Left lung (tissue), 10 donors: Measurements from ENCODE around the gene HEPHL1. TPM values are rescaled to one million over a fixed set of nuclear protein-coding genes. Genes with fewer than 3 reads are reported as not detected.

Experiments
- ATAC-seq: fragments of 200-7000 bp; cut with Tn5 transposase; one replicate; pipeline ENCODE4 v1.9.1; 2020; ENCODE audit warnings: moderate library complexity
- DNase-seq, 4 donors: peaks; one replicate each; pipeline ENCODE4 v3.0.0-alpha.2; 2013 to 2020
- H3K27ac ChIP-seq, 2 donors: fragments of 200-600 bp; sonication (generic) in 1 of 2; one replicate each; pipeline versions ENCODE4 v1.5.0 to v1.8.0; 2020 to 2021
- H3K27me3 ChIP-seq, 2 donors: fragments of 200-600 bp; sonication (generic) in 1 of 2; one replicate each; pipeline versions ENCODE4 v1.5.0 to v1.8.0; 2020 to 2021
- H3K36me3 ChIP-seq, 2 donors: fragments of 200-600 bp; sonication (generic) in 1 of 2; one replicate each; pipeline versions ENCODE4 v1.5.0 to v1.8.0; 2020 to 2021
- H3K4me1 ChIP-seq, 2 donors: fragments of 200-600 bp; one replicate each; pipeline ENCODE4 v1.8.0; 2021
- H3K4me3 ChIP-seq, 2 donors: fragments of 200-600 bp; sonication (generic) in 1 of 2; one replicate each; pipeline versions ENCODE4 v1.5.0 to v1.8.0; 2020 to 2021; ENCODE audit warnings: mild to moderate bottlenecking in 1 of 2
- H3K9me3 ChIP-seq, 2 donors: fragments of 200-600 bp; sonication (generic) in 1 of 2; one replicate each; pipeline versions ENCODE4 v1.5.0 to v1.8.0; 2020 to 2021
- intact Hi-C, 2 donors: fragments of 100-400 bp; cut with DNase I; formaldehyde crosslinking; loops; one replicate each; pipeline versions ENCODE4 v1.11.2 to v1.14.2; 2022
- polyA plus RNA-seq, 6 donors: library from polyadenylated mRNA; unstranded; fragments of 120-200 nt; gene quantifications; one replicate each; pipeline ENCODE4 v1.2.1, GENCODE V29; 2013; ENCODE audit not compliant: insufficient read length in 6 of 6
- total RNA-seq, 2 donors: library from RNA; stranded (reverse); fragmentation: NEBNext Ultra II Directional; extraction: Animal tissue kit (Norgen Biotek cat#: 25700); gene quantifications; one replicate each; pipeline ENCODE4 v1.2.1, GENCODE V29; 2021
- TF ChIP-seq, protein P1 (sequence below), 2 donors: fragments of 200-600 bp; sonication (generic) in 1 of 2; IDR thresholded peaks; one replicate each; pipeline versions ENCODE4 v1.5.0 to v1.8.0; 2021; ENCODE audit warnings: antibody characterized with exemption in 2 of 2
- donor health status: DM: no; HTN: yes; CAD: no.
- donor health status: DM: no; HTN: no; CAD: no.

Gene HEPHL1
- total and polyA plus RNA-seq, 8 donors: 0.06 to 0.21 (median 0.14) TPM; not detected in 5

DNA sequence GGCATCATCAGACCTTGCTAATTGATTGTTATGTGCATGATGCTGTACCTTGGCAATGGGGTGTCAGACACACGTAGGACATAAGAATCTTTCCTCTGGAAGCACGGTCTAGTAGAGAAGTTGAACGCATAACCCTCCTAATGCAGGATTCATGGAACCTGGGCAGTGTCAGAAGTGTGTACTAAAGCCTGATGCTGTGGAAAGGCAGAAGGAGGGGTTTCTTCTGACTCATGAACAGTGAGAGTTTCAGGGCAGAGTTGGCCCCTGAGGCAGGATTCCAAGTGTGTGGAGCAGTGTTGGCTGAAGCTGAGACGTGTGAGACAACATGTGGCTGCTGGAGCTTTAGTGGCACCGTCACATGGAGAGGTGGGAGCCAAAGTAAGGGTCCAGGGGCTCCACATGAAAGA lies 111.0 kb downstream of the HEPHL1 start:
- no peaks in the 10 kb centered on the region for H3K9me3 ChIP-seq
- intact Hi-C loops: no loop called here
- no peak overlapping the region for H3K4me3 ChIP-seq
- no peak overlapping the region for H3K27ac ChIP-seq
- ATAC-seq (no peak), DNase-seq (peak in 2 of 4 donors; percentile 50 to 70)
- peaks cover 24 to 85% of the 10 kb centered on the region in 2 donors for H3K4me1 ChIP-seq
- H3K27me3 ChIP-seq: no peaks in the 10 kb centered on the region
- H3K36me3 ChIP-seq: no peaks in the 10 kb centered on the region
- TF ChIP-seq, protein P1, sequence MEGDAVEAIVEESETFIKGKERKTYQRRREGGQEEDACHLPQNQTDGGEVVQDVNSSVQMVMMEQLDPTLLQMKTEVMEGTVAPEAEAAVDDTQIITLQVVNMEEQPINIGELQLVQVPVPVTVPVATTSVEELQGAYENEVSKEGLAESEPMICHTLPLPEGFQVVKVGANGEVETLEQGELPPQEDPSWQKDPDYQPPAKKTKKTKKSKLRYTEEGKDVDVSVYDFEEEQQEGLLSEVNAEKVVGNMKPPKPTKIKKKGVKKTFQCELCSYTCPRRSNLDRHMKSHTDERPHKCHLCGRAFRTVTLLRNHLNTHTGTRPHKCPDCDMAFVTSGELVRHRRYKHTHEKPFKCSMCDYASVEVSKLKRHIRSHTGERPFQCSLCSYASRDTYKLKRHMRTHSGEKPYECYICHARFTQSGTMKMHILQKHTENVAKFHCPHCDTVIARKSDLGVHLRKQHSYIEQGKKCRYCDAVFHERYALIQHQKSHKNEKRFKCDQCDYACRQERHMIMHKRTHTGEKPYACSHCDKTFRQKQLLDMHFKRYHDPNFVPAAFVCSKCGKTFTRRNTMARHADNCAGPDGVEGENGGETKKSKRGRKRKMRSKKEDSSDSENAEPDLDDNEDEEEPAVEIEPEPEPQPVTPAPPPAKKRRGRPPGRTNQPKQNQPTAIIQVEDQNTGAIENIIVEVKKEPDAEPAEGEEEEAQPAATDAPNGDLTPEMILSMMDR (IDR thresholded peaks at IDR 0.05): no peak

DNA sequence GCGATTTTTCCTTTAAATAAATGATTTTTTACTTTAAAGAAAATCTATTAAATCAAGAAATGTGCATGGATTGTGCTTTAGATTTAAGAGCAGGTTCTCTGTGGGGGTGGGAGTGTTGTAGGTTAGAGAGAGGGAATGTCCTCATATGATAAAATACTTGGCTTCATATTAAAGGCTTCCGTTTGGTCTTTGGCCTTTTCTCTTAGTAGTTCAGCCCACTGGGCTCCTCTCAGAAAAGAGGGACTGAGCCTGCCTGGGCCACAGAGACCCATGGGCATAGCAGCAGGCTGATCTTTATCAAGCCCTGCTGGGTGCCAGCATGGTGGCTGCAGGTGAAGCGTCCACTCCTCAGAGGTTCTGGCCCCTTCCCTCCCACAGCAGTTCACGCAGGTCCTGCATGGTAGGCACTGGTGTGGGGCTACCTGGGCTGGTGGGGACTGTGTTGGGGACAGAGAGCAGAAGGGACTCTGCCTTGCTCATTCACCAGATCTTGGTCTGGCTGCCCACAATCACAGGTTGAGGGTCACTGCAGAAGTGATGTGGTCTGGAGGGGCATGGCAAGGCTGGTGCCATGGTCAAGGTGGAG lies 111.8 kb downstream of the HEPHL1 start:
- TF ChIP-seq, protein P1 (IDR thresholded peaks at IDR 0.05): no peak
- peaks cover 24 to 79% of the 10 kb centered on the region in 2 donors for H3K4me1 ChIP-seq
- H3K36me3 ChIP-seq: no peaks in the 10 kb centered on the region
- DNase-seq (peak in 1 of 4 donors; percentile 58), ATAC-seq (no peak)
- intact Hi-C loops: no loop called here
- no peak overlapping the region for H3K27ac ChIP-seq
- H3K9me3 ChIP-seq: no peaks in the 10 kb centered on the region
- no peaks in the 10 kb centered on the region for H3K27me3 ChIP-seq
- H3K4me3 ChIP-seq: no peak overlapping the region

DNA sequence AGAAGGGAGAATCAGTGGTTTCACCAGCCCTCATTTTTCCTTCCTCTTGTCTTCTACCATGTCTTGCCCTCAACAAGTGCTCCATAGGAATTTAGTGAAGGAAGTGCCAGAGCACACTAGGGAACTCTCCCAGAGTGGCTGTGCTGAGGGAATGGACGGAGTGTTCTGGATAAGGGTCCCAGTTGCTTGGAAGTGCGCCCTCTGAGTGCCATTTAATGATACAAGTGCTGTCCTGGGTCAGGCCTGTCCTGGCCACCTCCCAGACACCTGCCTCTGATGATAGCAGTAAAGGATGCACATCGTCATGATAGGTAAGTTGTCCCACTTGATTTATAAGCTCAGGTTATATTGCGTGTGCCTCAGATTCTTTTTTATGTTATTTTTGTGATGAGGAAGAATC lies 112.6 kb downstream of the HEPHL1 start:
- Histone ChIP-seq H3K4me1 (peaks cover 24 to 76% of the 10 kb centered on the region in 2 donors), H3K27ac (no peak overlapping the region), H3K4me3 (no peak overlapping the region), H3K36me3 (no peaks in the 10 kb centered on the region), H3K27me3 (no peaks in the 10 kb centered on the region), H3K9me3 (no peaks in the 10 kb centered on the region)
- ATAC-seq: no peak
- intact Hi-C loops: no loop called here
- DNase-seq: no peak
- TF ChIP-seq, protein P1 (IDR thresholded peaks at IDR 0.05): no peak

DNA sequence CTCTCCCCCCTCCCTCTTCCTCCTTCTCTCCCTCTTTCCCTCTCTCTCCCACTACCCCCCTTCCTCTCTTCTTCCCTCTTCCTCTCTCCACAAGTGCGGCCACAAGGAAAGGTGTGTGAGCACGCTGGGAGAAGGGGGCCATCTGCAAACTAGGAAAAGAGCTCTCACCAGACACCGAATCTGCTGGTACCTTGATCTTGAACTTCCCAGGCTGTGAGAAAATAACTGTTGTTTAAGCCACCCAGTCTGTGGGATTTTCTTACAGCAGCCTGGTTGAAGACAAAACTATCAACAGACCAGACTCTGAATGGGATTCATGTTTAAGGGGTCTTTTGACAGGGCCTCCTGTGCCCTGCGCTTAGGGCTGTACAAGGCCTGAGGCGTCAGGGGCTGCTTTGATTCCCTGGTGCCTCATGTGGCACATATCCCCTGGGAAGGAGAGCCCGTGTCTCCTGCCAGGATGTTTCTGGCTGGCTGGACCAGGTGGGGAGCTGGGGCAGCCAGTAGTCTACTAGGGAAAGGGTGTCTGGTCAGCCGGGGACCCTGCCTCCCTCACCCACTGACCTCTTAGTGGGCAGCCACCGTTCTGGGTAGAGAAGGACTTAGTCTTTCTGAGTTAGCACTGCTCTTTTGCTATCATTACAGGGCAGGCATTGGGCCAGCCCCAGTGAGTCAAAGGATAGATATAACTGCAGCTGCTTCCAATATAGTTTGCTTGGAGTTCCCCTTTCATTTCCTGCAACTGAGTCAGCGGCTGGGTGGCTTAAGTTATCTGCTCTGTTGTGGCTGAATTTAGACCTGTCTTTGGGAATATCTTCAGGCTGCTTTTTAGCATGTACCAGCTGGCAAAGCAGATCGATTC lies 113.7 kb downstream of the HEPHL1 start:
- Histone ChIP-seq H3K27ac (peak overlapping the region; percentile 71 to 78), H3K27me3 (no peaks in the 10 kb centered on the region), H3K36me3 (no peaks in the 10 kb centered on the region), H3K9me3 (no peaks in the 10 kb centered on the region), H3K4me1 (peaks cover 24 to 72% of the 10 kb centered on the region in 2 donors), H3K4me3 (no peak overlapping the region)
- intact Hi-C loops: no loop called here
- TF ChIP-seq, protein P1 (IDR thresholded peaks at IDR 0.05): no peak
- ATAC-seq (peak; percentile 59), DNase-seq (peak in 3 of 4 donors; percentile 45 to 77 (median 60))

DNA sequence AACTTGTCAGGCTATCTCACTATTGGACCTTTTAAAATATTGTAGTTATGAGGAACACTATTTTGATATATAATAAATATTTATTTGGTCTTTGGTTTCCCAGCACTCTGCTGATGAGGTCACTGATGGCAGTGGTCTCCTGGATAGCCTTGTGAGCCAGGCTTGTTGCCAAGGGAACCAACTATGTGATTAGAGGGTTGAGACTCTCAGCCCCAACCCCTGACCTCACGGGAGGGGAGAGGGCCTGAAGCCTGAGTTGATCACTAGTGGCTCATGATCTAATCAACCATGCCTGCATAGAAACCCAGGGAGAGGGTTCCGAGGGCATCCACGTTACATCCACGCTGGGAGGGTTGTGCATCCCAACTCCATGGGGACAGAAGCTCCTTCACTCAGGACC lies 118.3 kb downstream of the HEPHL1 start:
- Histone ChIP-seq H3K27ac (no peak overlapping the region), H3K4me1 (peaks cover 13 to 54% of the 10 kb centered on the region in 2 donors), H3K36me3 (no peaks in the 10 kb centered on the region), H3K27me3 (no peaks in the 10 kb centered on the region), H3K9me3 (no peaks in the 10 kb centered on the region), H3K4me3 (no peak overlapping the region)
- TF ChIP-seq, protein P1 (IDR thresholded peaks at IDR 0.05): no peak
- intact Hi-C loops: no loop called here
- DNase-seq (no peak), ATAC-seq (no peak)
